ENCODE data around the gene RORB. TPM values are rescaled to one million over a fixed set of nuclear protein-coding genes. Genes with fewer than 3 reads are reported as not detected.

Gene RORB
- total RNA-seq, 4 donors from 2014 or later, result 0.13 to 1.5 (median 0.50) TPM

GRCh38 chr9:74543145-74543544 is 46.0 kb downstream of the RORB start:
- intact Hi-C loops (cut with DNase I), result loop anchor here (10.0 kb wide), 1 partner anchor 62 kb away; no protein-coding TSS in a partner anchor
- WGBS, 2 donors, result 33 to 63% methylated on average over 2 to 3 of the region's 3 CpGs
- H3K27me3 ChIP-seq, result no peaks in the 10 kb centered on the region

GRCh38 chr9:74551266-74551665 is 54.1 kb downstream of the RORB start:
- DNase-seq, result no peak
- intact Hi-C loops (cut with DNase I), result no loop called here
- H3K36me3 ChIP-seq, result no peaks in the 10 kb centered on the region
- TF ChIP-seq, protein P1, sequence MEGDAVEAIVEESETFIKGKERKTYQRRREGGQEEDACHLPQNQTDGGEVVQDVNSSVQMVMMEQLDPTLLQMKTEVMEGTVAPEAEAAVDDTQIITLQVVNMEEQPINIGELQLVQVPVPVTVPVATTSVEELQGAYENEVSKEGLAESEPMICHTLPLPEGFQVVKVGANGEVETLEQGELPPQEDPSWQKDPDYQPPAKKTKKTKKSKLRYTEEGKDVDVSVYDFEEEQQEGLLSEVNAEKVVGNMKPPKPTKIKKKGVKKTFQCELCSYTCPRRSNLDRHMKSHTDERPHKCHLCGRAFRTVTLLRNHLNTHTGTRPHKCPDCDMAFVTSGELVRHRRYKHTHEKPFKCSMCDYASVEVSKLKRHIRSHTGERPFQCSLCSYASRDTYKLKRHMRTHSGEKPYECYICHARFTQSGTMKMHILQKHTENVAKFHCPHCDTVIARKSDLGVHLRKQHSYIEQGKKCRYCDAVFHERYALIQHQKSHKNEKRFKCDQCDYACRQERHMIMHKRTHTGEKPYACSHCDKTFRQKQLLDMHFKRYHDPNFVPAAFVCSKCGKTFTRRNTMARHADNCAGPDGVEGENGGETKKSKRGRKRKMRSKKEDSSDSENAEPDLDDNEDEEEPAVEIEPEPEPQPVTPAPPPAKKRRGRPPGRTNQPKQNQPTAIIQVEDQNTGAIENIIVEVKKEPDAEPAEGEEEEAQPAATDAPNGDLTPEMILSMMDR (IDR thresholded peaks at IDR 0.05), result no peak
- no peak for TF ChIP-seq POLR2A (IDR thresholded peaks at IDR 0.05)
- H3K27me3 ChIP-seq, result no peaks in the 10 kb centered on the region
- H3K4me1 ChIP-seq, result no peaks in the 10 kb centered on the region
- H3K27ac ChIP-seq, result no peak overlapping the region
- WGBS, 2 donors, result 58 to 62% methylated on average over 5 of the region's 5 CpGs
- H3K4me3 ChIP-seq, result no peak overlapping the region
- H3K9me3 ChIP-seq, result no peaks in the 10 kb centered on the region

More at GRCh38 chr9:74543145-74543544, 46.0 kb downstream of the RORB start:
- Histone ChIP-seq H3K27ac (no peak overlapping the region), H3K4me3 (no peak overlapping the region), H3K4me1 (no peaks in the 10 kb centered on the region), H3K9me3 (no peaks in the 10 kb centered on the region), H3K36me3 (no peaks in the 10 kb centered on the region)
- TF ChIP-seq, protein P1 (IDR thresholded peaks at IDR 0.05), result no peak
- no peak for TF ChIP-seq POLR2A (IDR thresholded peaks at IDR 0.05)
- DNase-seq, result no peak

GRCh38 chr9:74554751-74555419 is 57.8 kb downstream of the RORB start:
- no peaks in the 10 kb centered on the region for H3K36me3 ChIP-seq
- H3K4me3 ChIP-seq, result no peak overlapping the region
- TF ChIP-seq, protein P1 (IDR thresholded peaks at IDR 0.05), result no peak
- no peak for TF ChIP-seq POLR2A (IDR thresholded peaks at IDR 0.05)
- intact Hi-C loops (cut with DNase I), result no loop called here
- H3K9me3 ChIP-seq, result no peaks in the 10 kb centered on the region
- no peaks in the 10 kb centered on the region for H3K27me3 ChIP-seq
- no peak for DNase-seq
- WGBS, 2 donors, result 61 to 72% methylated on average over 8 to 9 of the region's 9 CpGs
- H3K4me1 ChIP-seq, result no peaks in the 10 kb centered on the region
- H3K27ac ChIP-seq, result no peak overlapping the region

- Histone ChIP-seq H3K9me3 (no peaks in the 10 kb centered on the region), H3K27ac (no peak overlapping the region), H3K36me3 (no peaks in the 10 kb centered on the region), H3K4me1 (no peaks in the 10 kb centered on the region), H3K27me3 (no peaks in the 10 kb centered on the region), H3K4me3 (no peak overlapping the region)
- WGBS, 2 donors, result 69 to 88% methylated on average over 3 of the region's 3 CpGs
- intact Hi-C loops (cut with DNase I), result no loop called here
- TF ChIP-seq, protein P1 (IDR thresholded peaks at IDR 0.05), result no peak
- no peak for TF ChIP-seq POLR2A (IDR thresholded peaks at IDR 0.05)
- no peak for DNase-seq
Measured at GRCh38 chr9:74555565-74555964, 58.4 kb downstream of the RORB start.

GRCh38 chr9:74556685-74557084 is 59.5 kb downstream of the RORB start:
- Histone ChIP-seq H3K4me3 (no peak overlapping the region), H3K27ac (no peak overlapping the region), H3K9me3 (no peaks in the 10 kb centered on the region), H3K4me1 (no peaks in the 10 kb centered on the region), H3K27me3 (no peaks in the 10 kb centered on the region), H3K36me3 (no peaks in the 10 kb centered on the region)
- no peak for TF ChIP-seq POLR2A (IDR thresholded peaks at IDR 0.05)
- TF ChIP-seq, protein P1 (IDR thresholded peaks at IDR 0.05), result no peak
- intact Hi-C loops (cut with DNase I), result no loop called here
- WGBS, 2 donors, result 50 to 65% methylated on average over 3 of the region's 3 CpGs
- DNase-seq, result no peak

Data from esophagus squamous epithelium (tissue), 5 donors.